Activated CD8-positive, alpha-beta memory T cell treated with anti-CD3 and anti-CD28 coated beads, Interleukin-2, amount 50 U/mL, for 48 hours (primary cell): ENCODE measurements around the gene ICAM1.

Source experiments
- DNase-seq: peaks from one replicate; pipeline ENCODE4 v3.0.0-alpha.2; 2020

The ICAM1 gene

GRCh38 chr19:10243606-10244005, 27.3 kb upstream of the ICAM1 start:
- no peak for DNase-seq

GRCh38 chr19:10245189-10245939, 25.6 kb upstream of the ICAM1 start:
- DNase-seq = no peak

- DNase-seq = no peak
These were observed 24.4 kb upstream of the ICAM1 start for GRCh38 chr19:10246511-10246910.

- DNase-seq = peak; percentile 97
These were observed 18.9 kb upstream of the ICAM1 start, which contains the start of gene MRPL4 for GRCh38 chr19:10251792-10252694. Gene MRPL4 (plus strand): TSS chr19:10252214. CDS start chr19:10252254, 40 bp downstream.

GRCh38 chr19:10252707-10253106, 18.2 kb upstream of the ICAM1 start:
- no peak for DNase-seq

- DNase-seq = no peak
These were observed 16.7 kb upstream of the ICAM1 start for GRCh38 chr19:10254244-10254643.

- DNase-seq = no peak
These were observed 15.6 kb upstream of the ICAM1 start for GRCh38 chr19:10255358-10255757.

- DNase-seq = no peak
These were observed 14.4 kb upstream of the ICAM1 start for GRCh38 chr19:10256551-10256950.

GRCh38 chr19:10256970-10257615, 13.8 kb upstream of the ICAM1 start:
- no peak for DNase-seq

GRCh38 chr19:10258080-10258710, 12.7 kb upstream of the ICAM1 start:
- DNase-seq = no peak

GRCh38 chr19:10259162-10259905, 11.6 kb upstream of the ICAM1 start:
- peak; percentile 93 for DNase-seq

- DNase-seq = peak; percentile 82
These were observed 10.8 kb upstream of the ICAM1 start for GRCh38 chr19:10260141-10260584.

GRCh38 chr19:10262771-10263170, 8.1 kb upstream of the ICAM1 start:
- DNase-seq = no peak

GRCh38 chr19:10266706-10267105, 4.2 kb upstream of the ICAM1 start:
- DNase-seq = no peak

GRCh38 chr19:10268071-10268470, 2.8 kb upstream of the ICAM1 start:
- no peak for DNase-seq

GRCh38 chr19:10269333-10270179, 1.4 kb upstream of the ICAM1 start:
- DNase-seq = peak; percentile 97

- peak; percentile 92 for DNase-seq
These were observed 722 bp upstream of the ICAM1 start for GRCh38 chr19:10270180-10270615.

GRCh38 chr19:10271543-10272086, 695 bp downstream of the ICAM1 start:
- no peak for DNase-seq

GRCh38 chr19:10274589-10274988, 3.7 kb downstream of the ICAM1 start:
- no peak for DNase-seq

GRCh38 chr19:10277795-10278589, 7.1 kb downstream of the ICAM1 start:
- DNase-seq = no peak
